Measurements from ENCODE around the gene FDX1. TPM values are rescaled to one million over a fixed set of nuclear protein-coding genes. Genes with fewer than 3 reads are reported as not detected.

Gene FDX1
- total and polyA plus RNA-seq, 2 of the 8 experiments (the other 6 are each of a cell fraction or from before 2014, with no cell fraction given), result 3.7 to 9.6 TPM

DNA sequence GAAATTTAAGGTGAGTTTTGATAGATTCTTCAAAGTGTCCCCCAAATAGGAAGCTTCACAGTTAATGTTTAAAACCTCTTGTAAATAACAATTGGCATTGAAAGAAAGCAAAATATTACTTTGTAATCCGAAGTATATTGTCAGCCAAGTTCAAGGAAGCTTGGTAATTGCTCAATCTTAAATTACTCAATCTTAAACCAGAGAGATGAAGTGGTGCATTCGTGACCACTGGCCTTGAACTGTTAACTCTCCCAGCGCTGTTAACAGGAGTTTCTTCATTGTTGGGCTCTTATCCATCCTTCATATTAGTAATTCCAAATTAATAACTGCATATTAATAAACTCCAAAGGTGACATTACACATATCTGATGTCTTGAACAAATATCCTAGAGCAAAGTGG is 20.6 kb upstream of the FDX1 start:
- H3K56ac ChIP-seq (replicated peaks; ENCODE audit: insufficient read length, low read depth, low read length), result no peak overlapping the region
- H3K4me1 ChIP-seq (replicated peaks in 1 of 4; ENCODE audit: control insufficient read depth in 3 of 4, insufficient read depth in 4 of 4, low read length in 3 of 4), result no peaks in the 10 kb centered on the region
- H2BK5ac ChIP-seq (ENCODE audit: low read depth, low read length), result no peak overlapping the region
- H3K4me2 ChIP-seq (ENCODE audit: insufficient read depth in 1 of 2, low read depth in 2 of 2, low read length in 2 of 2), result no peak overlapping the region
- ChIA-PET CTCF (ENCODE audit: partially characterized antibody) (interaction anchor here (1.1 to 1.2 kb wide), 2 partner anchors 9 to 208 kb away, joined by 3 read pairs; no protein-coding TSS in a partner anchor), POLR2A (ENCODE audit: partially characterized antibody) (no interaction called here)
- no peak overlapping the region for H4K8ac ChIP-seq (ENCODE audit: extremely low read depth, insufficient read depth, low read length)
- H2BK20ac ChIP-seq (ENCODE audit: low read length), result no peak overlapping the region
- WGBS, 2 experiments (ENCODE audit: extremely low coverage in 1 of 2, insufficient coverage in 1 of 2, insufficient read length in 1 of 2, insufficient replicate concordance in 2 of 2, low coverage in 1 of 2, low lambda C conversion rate in 2 of 2, missing lambda C conversion rate in 1 of 2), result 90% methylated on average over 3 of the region's 3 CpGs; no CpG with 5 or more reads in 1 of the 2 experiments
- no peak overlapping the region for H4K5ac ChIP-seq (ENCODE audit: insufficient read length, low read depth, low read length)
- no peak overlapping the region for H3K27ac ChIP-seq (ENCODE audit: low read depth, low read length)
- H3K4ac ChIP-seq (replicated peaks; ENCODE audit: insufficient read length, low read depth, low read length), result no peak overlapping the region
- no peak overlapping the region for H3K18ac ChIP-seq (ENCODE audit: extremely low read depth, low read length)
- H2AFZ ChIP-seq (ENCODE audit: low read length), result no peak overlapping the region
- no peaks in the 10 kb centered on the region for H3K79me2 ChIP-seq (ENCODE audit: control insufficient read depth in 1 of 2, insufficient read depth in 2 of 2, low read length in 2 of 2)
- H3K23me2 ChIP-seq (ENCODE audit: low read depth, low read length), result no peaks in the 10 kb centered on the region
- H3K27me3 ChIP-seq (replicated peaks in 1 of 4; ENCODE audit: control insufficient read depth in 3 of 4, extremely low read depth in 1 of 4, insufficient read depth in 3 of 4, low read length in 3 of 4), result no peaks in the 10 kb centered on the region
- H4K20me1 ChIP-seq (replicated peaks in 1 of 2; ENCODE audit: control insufficient read depth in 1 of 2, insufficient read depth in 2 of 2, low read length in 2 of 2), result no peaks in the 10 kb centered on the region
- H3K9ac ChIP-seq (replicated peaks in 1 of 4; ENCODE audit: extremely low read depth in 1 of 4, low read depth in 3 of 4, low read length in 3 of 4), result no peak overlapping the region
- H2BK15ac ChIP-seq (ENCODE audit: low read length), result no peak overlapping the region
- DNase-seq (ENCODE audit: low read depth in 1 of 2, low spot score in 2 of 2) (no peak), FAIRE-seq (no peak)
- H3K79me1 ChIP-seq (ENCODE audit: low read depth, low read length), result no peaks in the 10 kb centered on the region
- H2BK12ac ChIP-seq (ENCODE audit: low read depth, low read length), result no peak overlapping the region
- H3K23ac ChIP-seq (ENCODE audit: insufficient read length), result no peak overlapping the region
- TF ChIP-seq FOSL1 (IDR thresholded peaks at IDR 0.05; ENCODE audit: insufficient read depth, low read depth, low read length) (no peak), ZNF274 (IDR thresholded peaks at IDR 0.05; ENCODE audit: borderline replicate concordance, extremely low read depth, low read length) (no peak), TBP (IDR thresholded peaks at IDR 0.05; ENCODE audit: low read depth, low read length) (no peak), RFX5 (IDR thresholded peaks at IDR 0.05; ENCODE audit: borderline replicate concordance, low read depth, low read length) (no peak), RNF2 (IDR thresholded peaks at IDR 0.05; ENCODE audit: borderline replicate concordance, low read depth, low read length, missing control alignments, poor library complexity, severe bottlenecking) (no peak), BACH1 (IDR thresholded peaks at IDR 0.05; ENCODE audit: low read length) (no peak)
- no peak overlapping the region for H3K14ac ChIP-seq (ENCODE audit: insufficient read length)
- H3K9me3 ChIP-seq (ENCODE audit: insufficient read depth in 2 of 2, low read depth in 1 of 2, low read length in 1 of 2), result peaks cover 0 to 3% of the 10 kb centered on the region in 2 experiments; a peak in 1 of 4 replicates
- no peak overlapping the region for H2AK5ac ChIP-seq (ENCODE audit: low read depth, low read length)
- H3K36me3 ChIP-seq (ENCODE audit: control insufficient read depth in 2 of 4, insufficient read depth in 4 of 4, low read length in 3 of 4), result no peaks in the 10 kb centered on the region
- H2BK120ac ChIP-seq (replicated peaks; ENCODE audit: low read depth, low read length), result no peak overlapping the region
- H3K4me3 ChIP-seq (ENCODE audit: extremely low read depth in 1 of 4, insufficient read depth in 2 of 4, low read depth in 3 of 4, low read length in 4 of 4), result no peak overlapping the region
- H4K91ac ChIP-seq (replicated peaks; ENCODE audit: insufficient read length, low read length), result no peak overlapping the region
